ENCODE data around the gene REEP6. TPM values are rescaled to one million over a fixed set of nuclear protein-coding genes. Genes with fewer than 3 reads are reported as not detected.
A peak's percentile ranks its signal among the peaks of the same experiment; 100 is the strongest.

The REEP6 gene
- total and polyA plus RNA-seq, 4 donors, result 2.5 to 7.6 (median 4.9) TPM

DNA sequence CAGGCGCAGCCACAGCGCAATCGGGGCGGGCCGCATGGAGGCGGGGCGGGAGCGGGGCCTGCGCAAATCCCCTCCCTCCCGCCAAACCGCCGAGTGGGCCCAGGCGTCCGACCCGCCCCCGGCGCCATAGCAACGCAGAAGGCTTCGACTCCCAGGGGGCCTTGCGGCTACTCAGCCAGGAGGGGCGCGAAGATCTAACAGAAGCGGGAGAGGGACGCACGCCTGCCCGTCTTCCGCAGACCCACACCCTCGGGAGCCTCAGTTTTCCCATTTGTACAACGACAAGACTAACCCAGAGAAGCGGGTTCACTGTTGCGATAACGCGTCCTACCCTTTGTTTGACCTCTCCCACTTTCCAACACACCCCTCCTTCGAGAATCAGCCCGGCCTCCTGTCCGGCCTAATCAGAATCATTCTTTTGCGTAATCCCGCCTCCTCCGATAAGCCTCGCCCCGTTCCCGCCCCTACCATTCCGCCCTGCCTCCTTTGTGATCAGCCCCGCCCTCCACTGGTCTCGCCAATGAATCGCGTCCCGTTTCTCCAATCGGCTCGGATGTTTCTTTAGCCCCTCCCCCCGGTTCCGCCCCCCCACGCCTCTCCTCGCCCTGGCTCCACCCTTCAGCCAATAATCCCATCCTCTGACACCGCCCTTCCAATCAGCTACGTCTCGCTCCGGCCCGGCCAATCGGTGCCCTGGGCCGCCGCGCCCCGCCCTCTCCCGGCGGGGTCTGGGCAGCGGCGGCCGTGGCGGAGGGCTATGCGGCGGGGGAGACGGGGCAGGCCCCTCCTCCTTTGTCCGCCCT lies 469 bp upstream of the REEP6 start, which contains the start of gene PCSK4:
PCSK4 (minus strand) TSS at position 40 of the 803 bp plus-strand sequence; CDS start at position 36, 4 bp downstream.
- TF ChIP-seq, protein P1, sequence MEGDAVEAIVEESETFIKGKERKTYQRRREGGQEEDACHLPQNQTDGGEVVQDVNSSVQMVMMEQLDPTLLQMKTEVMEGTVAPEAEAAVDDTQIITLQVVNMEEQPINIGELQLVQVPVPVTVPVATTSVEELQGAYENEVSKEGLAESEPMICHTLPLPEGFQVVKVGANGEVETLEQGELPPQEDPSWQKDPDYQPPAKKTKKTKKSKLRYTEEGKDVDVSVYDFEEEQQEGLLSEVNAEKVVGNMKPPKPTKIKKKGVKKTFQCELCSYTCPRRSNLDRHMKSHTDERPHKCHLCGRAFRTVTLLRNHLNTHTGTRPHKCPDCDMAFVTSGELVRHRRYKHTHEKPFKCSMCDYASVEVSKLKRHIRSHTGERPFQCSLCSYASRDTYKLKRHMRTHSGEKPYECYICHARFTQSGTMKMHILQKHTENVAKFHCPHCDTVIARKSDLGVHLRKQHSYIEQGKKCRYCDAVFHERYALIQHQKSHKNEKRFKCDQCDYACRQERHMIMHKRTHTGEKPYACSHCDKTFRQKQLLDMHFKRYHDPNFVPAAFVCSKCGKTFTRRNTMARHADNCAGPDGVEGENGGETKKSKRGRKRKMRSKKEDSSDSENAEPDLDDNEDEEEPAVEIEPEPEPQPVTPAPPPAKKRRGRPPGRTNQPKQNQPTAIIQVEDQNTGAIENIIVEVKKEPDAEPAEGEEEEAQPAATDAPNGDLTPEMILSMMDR (IDR thresholded peaks at IDR 0.05; ENCODE audit: control extremely low read depth, extremely low read depth), result no peak
- whole genome bisulfite sequencing, 2 donors, result 0 to 1% methylated on average over 73 to 74 of the region's 74 CpGs
- peak; percentile 100 for DNase-seq
- ATAC-seq (ENCODE audit: insufficient read depth, low FRiP score), result peak; percentile 94
- Histone ChIP-seq H3K27me3 (ENCODE audit: control insufficient read depth in 3 of 3, insufficient read depth in 3 of 3, low read length in 2 of 3) (peaks cover 0 to 12% (median 0%) of the 10 kb centered on the region in 3 donors), H3K9me3 (ENCODE audit: control insufficient read depth in 4 of 4, insufficient read depth in 3 of 4, low read length in 3 of 4) (peaks cover 0 to 2% (median 0%) of the 10 kb centered on the region in 4 donors), H3K4me1 (ENCODE audit: control insufficient read depth in 5 of 5, insufficient read depth in 5 of 5, low read length in 5 of 5) (peaks cover 0 to 15% (median 0%) of the 10 kb centered on the region in 5 donors), H3K36me3 (ENCODE audit: control insufficient read depth in 4 of 4, insufficient read depth in 4 of 4, low read length in 4 of 4) (no peaks in the 10 kb centered on the region), H3K9ac (ENCODE audit: insufficient read depth in 1 of 2, low read length in 2 of 2) (peak within 1 kb of the TSS in 1 of 2 donors; percentile 76), H3K27ac (ENCODE audit: low read depth in 1 of 2, low read length in 1 of 2) (peak within 1 kb of the TSS; percentile 55 to 83), H3K4me3 (peak within 1 kb of the TSS; percentile 43)

DNA sequence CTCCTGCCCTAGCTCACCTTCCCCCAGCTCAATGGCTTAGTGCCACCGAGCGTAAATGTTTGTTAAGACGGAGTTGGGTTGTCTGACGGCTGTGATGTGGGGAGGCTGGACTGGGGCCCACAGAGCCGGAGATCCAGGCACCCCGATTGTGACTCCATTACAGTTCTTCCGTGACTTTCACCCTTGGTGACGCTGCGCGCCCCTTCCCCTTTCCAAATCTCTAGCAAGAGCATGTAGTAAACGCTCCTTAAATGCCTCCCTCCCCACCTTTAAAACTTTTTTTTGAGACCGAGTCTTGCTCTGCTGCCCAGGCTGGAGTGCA lies 829 bp downstream of the REEP6 start:
- Histone ChIP-seq H3K9me3 (ENCODE audit: control insufficient read depth in 4 of 4, insufficient read depth in 3 of 4, low read length in 3 of 4) (peaks cover 0 to 2% (median 0%) of the 10 kb centered on the region in 4 donors), H3K4me3 (no peak overlapping the region), H3K27me3 (ENCODE audit: control insufficient read depth in 3 of 3, insufficient read depth in 3 of 3, low read length in 2 of 3) (peaks cover 0 to 12% (median 2%) of the 10 kb centered on the region in 3 donors), H3K4me1 (ENCODE audit: control insufficient read depth in 5 of 5, insufficient read depth in 5 of 5, low read length in 5 of 5) (peaks cover 0 to 15% (median 3%) of the 10 kb centered on the region in 5 donors), H3K9ac (ENCODE audit: insufficient read depth in 1 of 2, low read length in 2 of 2) (no peak overlapping the region), H3K27ac (ENCODE audit: low read depth in 1 of 2, low read length in 1 of 2) (no peak overlapping the region), H3K36me3 (ENCODE audit: control insufficient read depth in 4 of 4, insufficient read depth in 4 of 4, low read length in 4 of 4) (no peaks in the 10 kb centered on the region)
- WGBS, 2 donors, result 50 to 58% methylated on average over 12 of the region's 12 CpGs
- TF ChIP-seq, protein P1 (IDR thresholded peaks at IDR 0.05; ENCODE audit: control extremely low read depth, extremely low read depth), result no peak
- DNase-seq, result no peak
- ATAC-seq (ENCODE audit: insufficient read depth, low FRiP score), result no peak

DNA sequence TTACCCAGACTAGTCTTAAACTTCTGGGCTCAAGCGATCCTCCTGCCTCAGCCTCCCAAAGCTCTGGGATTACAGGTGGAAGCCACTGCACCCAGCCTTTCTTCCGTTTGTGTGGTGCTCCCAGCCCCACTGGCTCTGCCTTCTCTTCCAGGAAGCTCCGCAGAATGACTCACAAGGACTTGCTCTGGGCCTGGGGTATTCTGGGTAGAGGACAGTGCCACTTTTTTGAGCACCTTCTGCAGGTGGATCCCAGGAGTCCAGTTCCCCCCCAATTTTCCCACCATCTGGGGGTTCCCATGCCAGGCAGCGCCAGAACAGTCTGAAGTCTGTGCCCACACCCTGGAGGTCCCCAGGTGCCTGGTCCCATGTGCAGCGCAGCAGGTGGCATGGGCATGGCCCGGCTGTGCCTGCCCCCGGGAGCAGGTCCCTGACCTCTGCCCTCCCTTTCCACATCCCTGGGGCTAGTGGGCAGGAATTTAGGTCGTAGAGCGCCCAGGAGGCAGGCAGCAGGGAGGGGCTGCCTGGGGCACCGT lies 1.6 kb downstream of the REEP6 start:
- no peak for ATAC-seq (ENCODE audit: insufficient read depth, low FRiP score)
- H3K27ac ChIP-seq (ENCODE audit: low read depth in 1 of 2, low read length in 1 of 2), result no peak overlapping the region
- H3K36me3 ChIP-seq (ENCODE audit: control insufficient read depth in 4 of 4, insufficient read depth in 4 of 4, low read length in 4 of 4), result no peaks in the 10 kb centered on the region
- no peak overlapping the region for H3K9ac ChIP-seq (ENCODE audit: insufficient read depth in 1 of 2, low read length in 2 of 2)
- TF ChIP-seq, protein P1 (IDR thresholded peaks at IDR 0.05; ENCODE audit: control extremely low read depth, extremely low read depth), result no peak
- H3K27me3 ChIP-seq (ENCODE audit: control insufficient read depth in 3 of 3, insufficient read depth in 3 of 3, low read length in 2 of 3), result peaks cover 3 to 12% (median 5%) of the 10 kb centered on the region in 3 donors
- DNase-seq, result no peak
- peaks cover 0 to 15% (median 3%) of the 10 kb centered on the region in 5 donors for H3K4me1 ChIP-seq (ENCODE audit: control insufficient read depth in 5 of 5, insufficient read depth in 5 of 5, low read length in 5 of 5)
- no peak overlapping the region for H3K4me3 ChIP-seq
- peaks cover 0 to 2% (median 0%) of the 10 kb centered on the region in 4 donors for H3K9me3 ChIP-seq (ENCODE audit: control insufficient read depth in 4 of 4, insufficient read depth in 3 of 4, low read length in 3 of 4)
- 75 to 87% methylated on average over 10 of the region's 10 CpGs for WGBS, 2 donors

Measured in lung (tissue), 12 donors.